Caco-2 (cell line): ENCODE measurements around the gene CCDC70. TPM values are rescaled to one million over a fixed set of nuclear protein-coding genes. Genes with fewer than 3 reads are reported as not detected.

Source experiments
- Bru-seq: library from RNA; stranded (reverse); fragments of 400-500 nt; gene quantifications from one replicate; lab custom pipeline; 2021; lab: Mats Ljungman, UMichigan
- BruChase-seq, 2 experiments: library from RNA; stranded (reverse); fragments of 400-500 nt; gene quantifications; one replicate each; lab custom pipeline; 2021; lab: Mats Ljungman, UMichigan
- BruUV-seq: library from RNA; stranded (reverse); fragments of 400-500 nt; replicated peaks from 2 replicates; lab custom pipeline; 2021; lab: Mats Ljungman, UMichigan
- CTCF ChIA-PET: fragments of 300-600 bp; sonication (Branson Sonifier 250); formaldehyde crosslinking; loops from one replicate; lab custom pipeline; 2022; ENCODE audit warnings: antibody characterized with exemption; lab: Charles Lee
- POLR2A ChIA-PET: fragments of 300-600 bp; sonication (Branson Sonifier 250); formaldehyde crosslinking; loops from one replicate; lab custom pipeline; 2022; ENCODE audit warnings: antibody characterized with exemption; lab: Charles Lee
- DNase-seq, 2 experiments: peaks; one replicate each; pipeline versions ENCODE4 v3.0.0 to v3.0.0-alpha.2; 2020 to 2022
- H3K27me3 ChIP-seq: replicated peaks from 2 replicates; pipeline ENCODE4 v1.6.0; 2011; ENCODE audit warnings: low read length; ENCODE audit not compliant: control insufficient read depth, insufficient read depth
- H3K36me3 ChIP-seq: 2 replicates; pipeline ENCODE4 v1.5.1; 2011; ENCODE audit warnings: low read length; ENCODE audit not compliant: control insufficient read depth, insufficient read depth
- H3K4me1 ChIP-seq: fragments of 250-450 bp; sonication (Bioruptor Pico); 2 replicates; pipeline ENCODE4 v1.5.1; 2020; ENCODE audit warnings: mild to moderate bottlenecking
- H3K4me3 ChIP-seq: 2 replicates; pipeline ENCODE4 v1.5.1; 2011; ENCODE audit warnings: low read depth, mild to moderate bottlenecking, control low read depth, low read length
- H3K9me3 ChIP-seq: fragments of 250-450 bp; sonication (Bioruptor Pico); 2 replicates; pipeline ENCODE4 v1.5.1; 2020; ENCODE audit warnings: mild to moderate bottlenecking, moderate library complexity
- H3K27ac Mint-ChIP-seq: one replicate; pipeline ENCODE4 v1.8.0; 2022; ENCODE audit warnings: mixed read lengths; ENCODE audit not compliant: unreplicated experiment
- H3K27me3 Mint-ChIP-seq: one replicate; pipeline ENCODE4 v1.8.0; 2022; ENCODE audit warnings: mixed read lengths; ENCODE audit not compliant: insufficient read depth, unreplicated experiment
- H3K36me3 Mint-ChIP-seq: one replicate; pipeline ENCODE4 v1.8.0; 2022; ENCODE audit warnings: mild to moderate bottlenecking, mixed read lengths; ENCODE audit not compliant: insufficient read depth, unreplicated experiment
- H3K4me1 Mint-ChIP-seq: one replicate; pipeline ENCODE4 v1.8.0; 2022; ENCODE audit warnings: low read depth, mixed read lengths; ENCODE audit not compliant: unreplicated experiment
- H3K4me3 Mint-ChIP-seq: one replicate; pipeline ENCODE4 v1.8.0; 2022; ENCODE audit warnings: mild to moderate bottlenecking, moderate library complexity, mixed read lengths; ENCODE audit not compliant: unreplicated experiment
- H3K9me3 Mint-ChIP-seq: one replicate; pipeline ENCODE4 v1.8.0; 2022; ENCODE audit warnings: mixed read lengths; ENCODE audit not compliant: unreplicated experiment
- CTCF ChIP-seq, 2 experiments: fragments of 200-600 bp in 1 of 2; IDR thresholded peaks; 1 replicate in 1 of 2; 2 replicates in 1 of 2; pipeline versions ENCODE4 v1.5.1 to v1.8.0; 2011 to 2022; ENCODE audit warnings: antibody characterized with exemption in 1 of 2, control low read depth in 1 of 2, inconsistent platforms in 1 of 2, low read depth in 1 of 2, low read length in 1 of 2, mild to moderate bottlenecking in 1 of 2, moderate library complexity in 1 of 2; ENCODE audit not compliant: insufficient read depth in 1 of 2, severe bottlenecking in 1 of 2, unreplicated experiment in 1 of 2
- intact Hi-C: fragments of 100-400 bp; cut with micrococcal nuclease; formaldehyde crosslinking; loops from one replicate; pipeline ENCODE4 v1.10.0; 2022; ENCODE audit not compliant: unreplicated experiment
- long read RNA-seq: library from polyadenylated mRNA; stranded (forward); transcript quantifications from one replicate; pipeline ENCODE4 v2.0.0, GENCODE V29; 2022
- total RNA-seq: library from RNA; stranded (reverse); gene quantifications from 2 replicates; pipeline ENCODE4 v1.2.3, GENCODE V29; 2022

CCDC70 gene
- not detected in 2 replicates for total RNA-seq
- not detected for Bru-seq, nascent RNA
- BruChase-seq, experiment 1, labeled RNA remaining after a 2-hour chase = not detected
- not detected for BruChase-seq, experiment 2, labeled RNA remaining after a 6-hour chase
- long read RNA-seq = 0 reads

DNA sequence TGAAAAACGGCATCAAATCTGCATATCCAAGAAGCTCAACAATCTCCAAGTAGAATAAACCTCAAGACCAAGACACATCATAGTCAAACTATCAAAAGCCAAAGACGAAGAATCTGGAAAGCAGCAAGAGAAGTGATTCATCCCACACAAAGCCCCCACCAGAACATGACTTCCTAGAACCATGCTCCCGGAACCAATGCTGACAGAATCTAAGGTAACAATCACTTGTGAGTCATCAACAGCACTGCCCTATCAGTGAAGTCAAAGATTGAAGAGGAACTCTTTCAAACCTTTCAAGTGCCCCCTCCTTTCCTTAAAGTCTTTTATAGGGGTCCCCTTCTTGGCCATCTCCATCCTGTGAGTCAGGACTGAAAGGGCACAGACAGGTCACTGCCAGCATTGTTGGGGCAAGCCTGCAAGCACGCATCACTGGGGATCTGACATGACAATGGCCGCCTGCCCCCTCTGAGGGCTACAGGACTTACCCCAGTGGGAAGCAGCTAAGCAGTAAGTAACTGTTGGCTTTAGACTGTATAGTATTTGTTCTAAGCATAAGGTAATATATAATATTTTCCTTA lies at the start of gene CCDC70:
Gene CCDC70 (plus strand): TSS at position 247 of the 578 bp plus-strand sequence. CDS start 3,443 bp downstream, outside the sequence.
- H3K9me3 Mint-ChIP-seq = no peaks in the 10 kb centered on the region
- ChIA-PET POLR2A (no interaction called here), CTCF (no interaction called here)
- H3K4me1 Mint-ChIP-seq = peaks cover 24% of the 10 kb centered on the region
- no peak for DNase-seq
- H3K27me3 Mint-ChIP-seq = no peaks in the 10 kb centered on the region
- no peaks in the 10 kb centered on the region for H3K36me3 Mint-ChIP-seq
- no peak within 1 kb of the TSS for H3K27ac Mint-ChIP-seq
- Histone ChIP-seq H3K9me3 (no peaks in the 10 kb centered on the region), H3K27me3 (no peaks in the 10 kb centered on the region), H3K4me3 (no peak within 1 kb of the TSS), H3K4me1 (peaks cover 22% of the 10 kb centered on the region), H3K36me3 (no peaks in the 10 kb centered on the region)
- H3K4me3 Mint-ChIP-seq = no peak within 1 kb of the TSS
- no peak for TF ChIP-seq CTCF (IDR thresholded peaks at IDR 0.05; ENCODE audit: insufficient read depth in 1 of 2, low read depth in 1 of 2, low read length in 1 of 2, severe bottlenecking in 1 of 2, unreplicated experiment in 1 of 2)
- intact Hi-C loops = no loop called here
- BruUV-seq = no TSS peak

DNA sequence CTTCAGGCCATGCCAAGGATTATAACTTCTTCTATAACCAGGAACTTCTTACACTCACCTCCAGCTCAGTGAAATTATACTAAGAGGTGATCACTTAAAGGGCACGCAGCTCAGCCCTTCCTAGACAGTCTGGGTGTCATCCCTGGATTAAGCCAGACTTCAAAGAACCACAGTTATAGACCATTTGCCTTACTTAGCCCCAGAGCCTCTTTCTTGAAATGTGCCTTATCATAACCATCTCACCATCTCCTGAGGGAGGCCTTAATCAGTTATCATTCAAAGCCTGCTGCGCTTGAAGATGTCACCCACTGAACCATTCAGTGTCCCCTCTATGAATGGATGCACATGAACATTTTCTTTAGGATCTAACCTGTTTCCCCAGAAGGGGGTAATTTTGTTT lies 47.7 kb upstream of the CCDC70 start:
- ChIA-PET POLR2A (no interaction called here), CTCF (interaction anchor here (0.5 kb wide), 1 partner anchor 12 kb away, joined by 5 read pairs; no protein-coding TSS in a partner anchor)
- no peaks in the 10 kb centered on the region for H3K9me3 ChIP-seq
- H3K4me1 ChIP-seq = no peaks in the 10 kb centered on the region
- H3K4me3 Mint-ChIP-seq = no peak overlapping the region
- peaks cover 16% of the 10 kb centered on the region for H3K27me3 Mint-ChIP-seq
- no peak for TF ChIP-seq CTCF (IDR thresholded peaks at IDR 0.05; ENCODE audit: insufficient read depth in 1 of 2, low read depth in 1 of 2, low read length in 1 of 2, severe bottlenecking in 1 of 2, unreplicated experiment in 1 of 2)
- no TSS peak for BruUV-seq
- no peaks in the 10 kb centered on the region for H3K9me3 Mint-ChIP-seq
- DNase-seq = no peak
- intact Hi-C loops = loop anchor here (2.0 kb wide), 1 partner anchor 19 kb away; no protein-coding TSS in a partner anchor
- H3K4me1 Mint-ChIP-seq = peaks cover 14% of the 10 kb centered on the region
- no peak overlapping the region for H3K27ac Mint-ChIP-seq
- no peaks in the 10 kb centered on the region for H3K36me3 Mint-ChIP-seq
- no peaks in the 10 kb centered on the region for H3K27me3 ChIP-seq
- H3K4me3 ChIP-seq = no peak overlapping the region
- no peaks in the 10 kb centered on the region for H3K36me3 ChIP-seq

DNA sequence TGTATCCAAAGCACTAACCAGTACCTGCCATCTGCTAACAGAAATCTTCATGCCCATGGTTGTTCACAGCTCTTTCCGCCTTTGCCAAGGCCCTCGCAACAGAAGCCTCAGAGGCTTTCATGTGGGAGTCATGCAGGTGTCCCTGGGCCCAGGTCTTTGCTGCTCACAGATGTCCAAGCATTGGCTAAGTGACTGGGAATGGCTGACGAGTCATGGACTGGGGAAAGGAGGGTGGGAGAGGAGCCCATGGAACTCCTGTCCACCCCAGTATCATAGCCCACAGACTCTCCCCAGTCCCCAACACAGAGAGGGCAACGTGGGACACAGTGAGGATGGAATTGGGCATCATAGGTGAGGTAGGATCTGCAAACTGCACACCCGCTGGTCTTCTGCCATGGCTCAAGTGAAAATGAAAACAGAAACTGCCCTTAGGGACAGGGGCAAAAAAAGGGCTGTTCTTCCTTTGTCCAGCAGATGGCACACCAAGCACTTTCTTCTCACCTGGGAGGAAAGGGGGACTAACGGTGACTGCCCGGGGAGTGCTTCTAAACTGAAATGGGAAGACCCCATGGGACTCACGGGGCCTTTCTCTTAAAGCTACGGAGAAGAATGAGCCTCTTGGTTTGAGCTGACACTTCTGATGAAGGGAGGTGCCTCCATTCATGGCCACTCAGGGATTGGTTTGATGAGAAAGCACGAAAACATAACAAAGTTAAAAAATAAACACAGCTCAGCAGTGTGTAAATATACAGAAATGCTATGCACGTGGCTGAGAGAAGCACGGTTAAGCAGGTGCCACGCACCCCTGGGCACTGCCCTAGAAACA lies 46.7 kb upstream of the CCDC70 start:
- POLR2A ChIA-PET = no interaction called here

More for the DNA sequence above, 46.7 kb upstream of the CCDC70 start:
- Mint-ChIP-seq H3K36me3 (no peaks in the 10 kb centered on the region), H3K27ac (no peak overlapping the region), H3K9me3 (no peaks in the 10 kb centered on the region), H3K27me3 (peaks cover 19% of the 10 kb centered on the region), H3K4me3 (peak overlapping the region; percentile 62), H3K4me1 (peaks cover 14% of the 10 kb centered on the region)
- Histone ChIP-seq H3K36me3 (no peaks in the 10 kb centered on the region), H3K9me3 (no peaks in the 10 kb centered on the region), H3K27me3 (no peaks in the 10 kb centered on the region), H3K4me1 (no peaks in the 10 kb centered on the region), H3K4me3 (no peak overlapping the region)
- DNase-seq = peak; percentile 68 to 80
- BruUV-seq = no TSS peak
- intact Hi-C loops = loop anchor here (1.0 to 5.0 kb wide), 6 partner anchors 18 to 386 kb away; no protein-coding TSS in a partner anchor
- TF ChIP-seq CTCF (IDR thresholded peaks at IDR 0.05; ENCODE audit: insufficient read depth in 1 of 2, low read depth in 1 of 2, low read length in 1 of 2, severe bottlenecking in 1 of 2, unreplicated experiment in 1 of 2) = peak; percentile 83 to 88
- CTCF ChIA-PET = interaction anchor here (0.5 to 1.6 kb wide), 6 partner anchors 13 to 386 kb away, joined by 3 to 11 read pairs (median 3); partner anchors contain the start of gene NEK5
